ENCODE results near the gene HDGFL3. TPM values are rescaled to one million over a fixed set of nuclear protein-coding genes. Genes with fewer than 3 reads are reported as not detected.

Gene HDGFL3
- total RNA-seq, 1 experiment from 2014 or later, result 34.1 TPM

DNA sequence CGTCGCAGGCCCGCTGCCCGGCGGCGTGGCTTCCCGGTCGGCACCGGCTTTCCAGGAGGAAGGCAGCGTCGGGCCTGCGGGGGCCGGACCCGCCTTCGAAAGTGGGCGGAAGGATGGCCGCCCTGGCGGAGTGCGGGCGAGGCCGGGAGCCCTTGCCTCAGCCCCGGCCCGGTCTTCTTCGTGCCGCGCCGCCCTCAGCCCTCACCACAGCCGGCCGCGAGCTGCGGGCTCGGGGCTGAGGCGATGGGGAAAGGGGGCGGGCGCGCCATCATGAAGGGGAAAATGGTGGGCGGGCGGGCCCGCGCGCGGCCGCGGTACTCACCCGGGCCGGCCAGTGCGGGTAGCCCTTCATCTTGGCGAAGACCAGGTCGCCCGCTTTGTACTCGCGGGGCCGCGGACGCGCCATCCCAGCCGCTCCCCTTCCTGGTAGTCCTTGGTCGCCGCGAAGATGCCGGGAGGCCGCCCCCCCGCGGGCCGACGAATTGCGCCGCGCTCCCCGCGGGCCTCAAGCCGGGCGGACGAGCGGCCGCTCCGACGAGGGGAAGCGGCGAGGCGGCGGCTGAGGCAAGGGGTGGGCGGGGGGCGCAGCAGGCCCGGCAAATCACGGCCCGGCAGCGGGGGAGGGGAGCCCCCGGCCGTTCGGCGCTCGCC lies 489 bp downstream of the HDGFL3 start:
- ChIA-PET POLR2A (no interaction called here), CTCF (no interaction called here)
- DNase-seq (ENCODE audit: low read depth, low spot score) (no peak), ATAC-seq (peak; percentile 65)
- TF ChIP-seq POLR2AphosphoS5 (IDR thresholded peaks at IDR 0.05; ENCODE audit: low read depth, low read length) (no peak), TCF7L2 (IDR thresholded peaks at IDR 0.05; ENCODE audit: low read depth, low read length) (no peak), REST (IDR thresholded peaks at IDR 0.05; ENCODE audit: insufficient read depth in 1 of 2, low read depth in 2 of 2, low read length in 1 of 2) (no peak), SIN3A (IDR thresholded peaks at IDR 0.05; ENCODE audit: borderline replicate concordance, insufficient read depth, low read depth, low read length) (no peak)
- TF ChIP-seq, protein P1, sequence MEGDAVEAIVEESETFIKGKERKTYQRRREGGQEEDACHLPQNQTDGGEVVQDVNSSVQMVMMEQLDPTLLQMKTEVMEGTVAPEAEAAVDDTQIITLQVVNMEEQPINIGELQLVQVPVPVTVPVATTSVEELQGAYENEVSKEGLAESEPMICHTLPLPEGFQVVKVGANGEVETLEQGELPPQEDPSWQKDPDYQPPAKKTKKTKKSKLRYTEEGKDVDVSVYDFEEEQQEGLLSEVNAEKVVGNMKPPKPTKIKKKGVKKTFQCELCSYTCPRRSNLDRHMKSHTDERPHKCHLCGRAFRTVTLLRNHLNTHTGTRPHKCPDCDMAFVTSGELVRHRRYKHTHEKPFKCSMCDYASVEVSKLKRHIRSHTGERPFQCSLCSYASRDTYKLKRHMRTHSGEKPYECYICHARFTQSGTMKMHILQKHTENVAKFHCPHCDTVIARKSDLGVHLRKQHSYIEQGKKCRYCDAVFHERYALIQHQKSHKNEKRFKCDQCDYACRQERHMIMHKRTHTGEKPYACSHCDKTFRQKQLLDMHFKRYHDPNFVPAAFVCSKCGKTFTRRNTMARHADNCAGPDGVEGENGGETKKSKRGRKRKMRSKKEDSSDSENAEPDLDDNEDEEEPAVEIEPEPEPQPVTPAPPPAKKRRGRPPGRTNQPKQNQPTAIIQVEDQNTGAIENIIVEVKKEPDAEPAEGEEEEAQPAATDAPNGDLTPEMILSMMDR (IDR thresholded peaks at IDR 0.05), result no peak
- Histone ChIP-seq H3K4me3 (ENCODE audit: low read depth in 2 of 2, low read length in 2 of 2) (peak overlapping the region; percentile 50 to 65), H3K36me3 (ENCODE audit: control insufficient read depth, insufficient read depth, low read length) (no peaks in the 10 kb centered on the region; the same call in 1 of the 2 replicates), H3K4me1 (ENCODE audit: control insufficient read depth, insufficient read depth, low read length) (peaks cover 16% of the 10 kb centered on the region), H3K27me3 (ENCODE audit: control insufficient read depth, insufficient read depth, low read length) (no peaks in the 10 kb centered on the region), H3K27ac (ENCODE audit: low read length) (peak overlapping the region; percentile 80; the same call in 1 of the 2 replicates), H3K9me3 (ENCODE audit: control insufficient read depth, insufficient read depth, low read depth, low read length) (no peaks in the 10 kb centered on the region)
- intact Hi-C loops (cut with micrococcal nuclease; ENCODE audit: unreplicated experiment) (no loop called here), in situ Hi-C loops (cut with HindIII; ENCODE audit: low pct_unique_long_range_greater_than_20kb, low sequenced_read_pairs) (no loop called here)
- no TSS peak for BruUV-seq (replicated peaks)

DNA sequence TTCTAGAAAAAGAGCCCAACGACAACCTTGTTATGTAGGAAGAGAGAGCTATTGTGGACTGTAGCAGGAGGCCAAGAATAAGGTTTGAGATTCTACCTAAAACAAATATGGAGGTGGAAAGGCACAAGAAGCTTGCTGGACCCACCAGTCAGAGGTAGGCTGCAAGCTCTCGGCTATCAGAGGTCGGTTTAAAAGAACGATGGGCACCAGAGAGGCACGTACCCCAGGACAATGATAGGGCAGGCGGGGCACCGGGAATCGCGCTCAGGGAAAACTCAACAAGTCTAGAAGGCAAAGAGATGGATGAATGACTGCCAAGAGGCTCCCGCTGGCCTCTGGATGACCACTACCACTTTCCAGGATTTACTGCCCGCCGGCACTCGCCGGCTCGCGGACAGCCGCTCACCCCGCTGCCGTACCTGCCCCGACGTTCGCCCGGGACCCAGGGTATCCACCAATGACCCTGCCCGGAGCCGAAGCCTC lies 1.1 kb downstream of the HDGFL3 start:
- in situ Hi-C loops (cut with HindIII; ENCODE audit: low pct_unique_long_range_greater_than_20kb, low sequenced_read_pairs) (no loop called here), intact Hi-C loops (cut with micrococcal nuclease; ENCODE audit: unreplicated experiment) (no loop called here)
- H3K27me3 ChIP-seq (ENCODE audit: control insufficient read depth, insufficient read depth, low read length), result no peaks in the 10 kb centered on the region
- no peak for TF ChIP-seq SIN3A (IDR thresholded peaks at IDR 0.05; ENCODE audit: borderline replicate concordance, insufficient read depth, low read depth, low read length)
- no peak for TF ChIP-seq POLR2AphosphoS5 (IDR thresholded peaks at IDR 0.05; ENCODE audit: low read depth, low read length)
- TF ChIP-seq TCF7L2 (IDR thresholded peaks at IDR 0.05; ENCODE audit: low read depth, low read length), result no peak
- no peak for TF ChIP-seq REST (IDR thresholded peaks at IDR 0.05; ENCODE audit: insufficient read depth in 1 of 2, low read depth in 2 of 2, low read length in 1 of 2)
- TF ChIP-seq, protein P1 (IDR thresholded peaks at IDR 0.05), result no peak
- H3K4me1 ChIP-seq (ENCODE audit: control insufficient read depth, insufficient read depth, low read length), result peaks cover 16% of the 10 kb centered on the region
- no peaks in the 10 kb centered on the region for H3K9me3 ChIP-seq (ENCODE audit: control insufficient read depth, insufficient read depth, low read depth, low read length)
- H3K36me3 ChIP-seq (ENCODE audit: control insufficient read depth, insufficient read depth, low read length), result no peaks in the 10 kb centered on the region; the same call in 1 of the 2 replicates
- no TSS peak for BruUV-seq (replicated peaks)
- DNase-seq (ENCODE audit: low read depth, low spot score) (no peak), ATAC-seq (peak; percentile 19; the same call in 1 of the 2 replicates)
- peak overlapping the region; percentile 50 to 65 for H3K4me3 ChIP-seq (ENCODE audit: low read depth in 2 of 2, low read length in 2 of 2)
- POLR2A ChIA-PET, result interaction anchor here (0.6 kb wide), 1 partner anchor 161 kb away, joined by 8 read pairs; no protein-coding TSS in a partner anchor
- H3K27ac ChIP-seq (ENCODE audit: low read length), result peak overlapping the region; percentile 80
- CTCF ChIA-PET, result no interaction called here

All from Panc1 (cell line).